DND-41 (cell line): Measurements from ENCODE around the gene HES4.

Source experiments
- EZH2 ChIP-seq: IDR thresholded peaks from 3 replicates; pipeline ENCODE4 v1.6.1; 2012; ENCODE audit warnings: borderline replicate concordance, low read depth, mild to moderate bottlenecking, moderate library complexity, low read length, inconsistent platforms; ENCODE audit not compliant: severe bottlenecking
- TF ChIP-seq, protein P1 (sequence below): IDR thresholded peaks from 2 replicates; pipeline ENCODE4 v1.5.1; 2012; ENCODE audit warnings: borderline replicate concordance, low read length, moderate library complexity, mild to moderate bottlenecking; ENCODE audit not compliant: poor library complexity, severe bottlenecking; ENCODE audit errors: extremely low read depth

DNA sequence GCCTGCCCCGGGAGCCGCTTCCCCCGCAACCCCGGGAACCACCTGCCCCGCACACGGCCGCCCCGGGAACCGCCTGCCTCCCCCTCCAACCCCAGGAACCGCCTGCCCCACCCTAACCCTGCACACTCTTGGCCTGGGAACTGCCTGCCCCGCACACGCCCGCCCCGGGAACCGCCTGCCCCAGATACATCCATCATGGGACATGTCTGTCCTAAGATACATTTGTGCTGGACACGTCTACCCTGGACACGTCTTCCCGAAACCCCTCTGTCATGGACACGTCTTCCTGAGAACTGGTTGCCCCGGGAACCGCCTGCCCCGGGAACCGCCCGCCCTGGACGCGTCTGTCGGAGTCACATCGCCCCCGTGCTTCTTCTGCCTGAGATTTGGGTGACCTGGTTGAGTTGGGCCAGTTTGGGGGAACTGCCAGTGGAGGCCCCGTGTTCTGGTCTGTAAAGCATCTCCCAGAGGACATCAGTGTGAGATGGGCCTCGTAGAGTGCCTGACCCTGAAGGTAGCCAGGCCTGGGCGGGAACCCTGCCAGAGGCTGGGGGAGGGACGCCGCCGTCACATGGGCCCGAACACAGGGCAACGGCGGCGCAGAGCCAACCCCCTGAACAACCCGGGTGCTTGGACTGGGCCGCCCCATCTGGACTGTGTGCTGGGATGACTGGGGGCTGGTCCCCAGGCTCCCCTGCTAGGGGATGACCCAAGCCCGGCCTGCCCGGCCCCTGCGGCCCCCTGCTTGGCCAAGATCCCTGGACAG is 21.6 kb downstream of the HES4 start:
- no peak for TF ChIP-seq EZH2
- TF ChIP-seq, protein P1, sequence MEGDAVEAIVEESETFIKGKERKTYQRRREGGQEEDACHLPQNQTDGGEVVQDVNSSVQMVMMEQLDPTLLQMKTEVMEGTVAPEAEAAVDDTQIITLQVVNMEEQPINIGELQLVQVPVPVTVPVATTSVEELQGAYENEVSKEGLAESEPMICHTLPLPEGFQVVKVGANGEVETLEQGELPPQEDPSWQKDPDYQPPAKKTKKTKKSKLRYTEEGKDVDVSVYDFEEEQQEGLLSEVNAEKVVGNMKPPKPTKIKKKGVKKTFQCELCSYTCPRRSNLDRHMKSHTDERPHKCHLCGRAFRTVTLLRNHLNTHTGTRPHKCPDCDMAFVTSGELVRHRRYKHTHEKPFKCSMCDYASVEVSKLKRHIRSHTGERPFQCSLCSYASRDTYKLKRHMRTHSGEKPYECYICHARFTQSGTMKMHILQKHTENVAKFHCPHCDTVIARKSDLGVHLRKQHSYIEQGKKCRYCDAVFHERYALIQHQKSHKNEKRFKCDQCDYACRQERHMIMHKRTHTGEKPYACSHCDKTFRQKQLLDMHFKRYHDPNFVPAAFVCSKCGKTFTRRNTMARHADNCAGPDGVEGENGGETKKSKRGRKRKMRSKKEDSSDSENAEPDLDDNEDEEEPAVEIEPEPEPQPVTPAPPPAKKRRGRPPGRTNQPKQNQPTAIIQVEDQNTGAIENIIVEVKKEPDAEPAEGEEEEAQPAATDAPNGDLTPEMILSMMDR = no peak
